HS-5 (cell line): ENCODE data around the gene DTX3.
"Not testable (repeated sequence)": the region's sequence is repeated elsewhere in the genome, so short reads cannot be mapped to it uniquely, and the experiment has no call there.

Experiments used
- DNase-seq: peaks from one replicate; pipeline ENCODE4 v3.0.0-alpha.2; 2012; ENCODE audit warnings: low read depth

Gene DTX3

GRCh38 chr12:57583008-57583831 lies 21.4 kb upstream of the DTX3 start:
- no peak for DNase-seq

GRCh38 chr12:57584050-57584449 lies 20.6 kb upstream of the DTX3 start:
- DNase-seq = no peak

GRCh38 chr12:57584690-57585089 lies 19.9 kb upstream of the DTX3 start:
- no peak for DNase-seq

GRCh38 chr12:57585156-57585555 lies 19.5 kb upstream of the DTX3 start:
- DNase-seq = no peak

GRCh38 chr12:57586128-57586527 lies 18.5 kb upstream of the DTX3 start:
- DNase-seq = no peak

- no peak for DNase-seq
Observed at GRCh38 chr12:57586832-57587429, 17.7 kb upstream of the DTX3 start.

- DNase-seq = not testable (repeated sequence)
Observed at GRCh38 chr12:57588951-57589610, 15.5 kb upstream of the DTX3 start.

GRCh38 chr12:57590479-57590863 lies 14.2 kb upstream of the DTX3 start:
- no peak for DNase-seq

GRCh38 chr12:57590864-57591781 lies 13.5 kb upstream of the DTX3 start, which contains the start of gene PIP4K2C:
PIP4K2C (plus strand) TSS chr12:57591192; CDS start chr12:57591290, 98 bp downstream.
- no peak for DNase-seq

GRCh38 chr12:57591782-57592325 lies 12.8 kb upstream of the DTX3 start:
- DNase-seq = no peak

GRCh38 chr12:57592551-57593165 lies 12.0 kb upstream of the DTX3 start:
- DNase-seq = no peak

GRCh38 chr12:57593187-57593586 lies 11.4 kb upstream of the DTX3 start:
- no peak for DNase-seq

GRCh38 chr12:57600395-57600794 lies 4.2 kb upstream of the DTX3 start:
- DNase-seq = no peak

GRCh38 chr12:57602544-57602943 lies 2.1 kb upstream of the DTX3 start:
- no peak for DNase-seq

GRCh38 chr12:57603324-57603723 lies 1.3 kb upstream of the DTX3 start:
- no peak for DNase-seq

- no peak for DNase-seq
Observed at GRCh38 chr12:57603815-57604453, 690 bp upstream of the DTX3 start.

GRCh38 chr12:57604992-57605810 lies 577 bp downstream of the DTX3 start:
- DNase-seq = no peak

GRCh38 chr12:57605811-57606311 lies 1.2 kb downstream of the DTX3 start:
- no peak for DNase-seq

- DNase-seq = no peak
Observed at GRCh38 chr12:57606399-57606798, 1.8 kb downstream of the DTX3 start.

- DNase-seq = no peak
Observed at GRCh38 chr12:57606821-57607220, 2.2 kb downstream of the DTX3 start.
